Measurements from ENCODE around the gene C12orf43. TPM values are rescaled to one million over a fixed set of nuclear protein-coding genes. Genes with fewer than 3 reads are reported as not detected.
A peak's percentile ranks its signal among the peaks of the same experiment; 100 is the strongest.

The C12orf43 gene
- total RNA-seq, 1 experiment from 2014 or later = 35.4 TPM

DNA sequence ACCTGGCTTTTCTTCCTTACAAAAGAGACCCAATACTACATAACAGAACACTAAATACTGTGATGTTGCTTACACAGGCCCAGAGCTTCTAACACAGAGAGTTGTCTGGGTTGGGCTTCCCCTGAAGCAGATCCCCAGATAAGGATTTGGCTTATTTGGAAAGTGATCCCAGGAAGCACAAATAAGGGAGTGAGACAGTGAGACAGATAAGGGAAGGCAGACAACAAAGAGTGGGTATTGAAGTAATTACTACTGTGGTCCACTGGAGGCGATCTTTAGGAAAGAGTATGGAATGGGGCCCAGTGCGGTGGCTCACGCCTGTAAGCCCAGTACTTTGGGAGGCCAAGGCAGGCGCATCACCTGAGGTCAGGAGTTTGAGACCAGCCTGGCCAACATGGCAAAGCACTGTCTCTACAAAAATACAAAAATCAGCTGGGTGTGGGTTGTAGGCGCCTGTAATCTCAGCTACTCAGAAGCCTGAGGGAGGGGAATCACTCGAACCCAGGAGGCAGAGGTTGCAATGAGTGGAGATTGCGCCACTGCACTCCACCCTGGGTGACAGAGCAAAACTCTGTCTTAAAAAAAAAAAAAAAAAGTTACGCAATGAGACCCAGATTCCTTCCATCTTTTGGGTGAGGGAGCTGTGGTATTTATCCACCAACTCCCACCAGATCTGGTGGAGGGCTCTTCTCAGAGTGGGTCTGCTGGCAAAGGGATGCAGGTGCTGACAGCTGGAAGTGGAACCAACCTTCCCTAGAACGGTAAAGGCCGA is 10.2 kb upstream of the C12orf43 start:
- Histone ChIP-seq H3K9me2 (replicated peaks; ENCODE audit: low read length) (no peaks in the 10 kb centered on the region), H3K27me3 (ENCODE audit: low read length) (no peaks in the 10 kb centered on the region), H3K27ac (ENCODE audit: low read length) (no peak overlapping the region), H3F3A (ENCODE audit: low read length, unreplicated experiment) (no peaks in the 10 kb centered on the region), H2AFZ (ENCODE audit: low read length) (no peak overlapping the region), H4K20me1 (ENCODE audit: low read length) (no peaks in the 10 kb centered on the region), H3K79me2 (ENCODE audit: low read length) (no peaks in the 10 kb centered on the region), H3K9ac (ENCODE audit: low read length) (no peak overlapping the region), H3K36me3 (ENCODE audit: low read depth, low read length) (no peaks in the 10 kb centered on the region), H3K9me3 (ENCODE audit: low read length) (no peaks in the 10 kb centered on the region), H3K4me3 (ENCODE audit: low read length) (no peak overlapping the region), H3K4me2 (ENCODE audit: low read length) (no peak overlapping the region), H3K4me1 (ENCODE audit: insufficient read depth, low read length) (peaks cover 3% of the 10 kb centered on the region; the same call in 1 of the 2 replicates)
- intact Hi-C loops (cut with micrococcal nuclease) = no loop called here
- no peak for TF ChIP-seq EZH2 (IDR thresholded peaks at IDR 0.05; ENCODE audit: low read length, unreplicated experiment)
- TF ChIP-seq, protein P1, sequence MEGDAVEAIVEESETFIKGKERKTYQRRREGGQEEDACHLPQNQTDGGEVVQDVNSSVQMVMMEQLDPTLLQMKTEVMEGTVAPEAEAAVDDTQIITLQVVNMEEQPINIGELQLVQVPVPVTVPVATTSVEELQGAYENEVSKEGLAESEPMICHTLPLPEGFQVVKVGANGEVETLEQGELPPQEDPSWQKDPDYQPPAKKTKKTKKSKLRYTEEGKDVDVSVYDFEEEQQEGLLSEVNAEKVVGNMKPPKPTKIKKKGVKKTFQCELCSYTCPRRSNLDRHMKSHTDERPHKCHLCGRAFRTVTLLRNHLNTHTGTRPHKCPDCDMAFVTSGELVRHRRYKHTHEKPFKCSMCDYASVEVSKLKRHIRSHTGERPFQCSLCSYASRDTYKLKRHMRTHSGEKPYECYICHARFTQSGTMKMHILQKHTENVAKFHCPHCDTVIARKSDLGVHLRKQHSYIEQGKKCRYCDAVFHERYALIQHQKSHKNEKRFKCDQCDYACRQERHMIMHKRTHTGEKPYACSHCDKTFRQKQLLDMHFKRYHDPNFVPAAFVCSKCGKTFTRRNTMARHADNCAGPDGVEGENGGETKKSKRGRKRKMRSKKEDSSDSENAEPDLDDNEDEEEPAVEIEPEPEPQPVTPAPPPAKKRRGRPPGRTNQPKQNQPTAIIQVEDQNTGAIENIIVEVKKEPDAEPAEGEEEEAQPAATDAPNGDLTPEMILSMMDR (conservative IDR thresholded peaks at IDR 0.05; ENCODE audit: low read depth, low read length) = no peak; the same call in 1 of the 2 replicates
- TF ChIP-seq EZH2phosphoT487 (IDR thresholded peaks at IDR 0.05; ENCODE audit: borderline replicate concordance, low read length) = no peak
- no TSS peak for BruUV-seq (replicated peaks)
- DNase-seq = no peak
- POLR2A ChIA-PET (ENCODE audit: unreplicated experiment) = interaction anchor here (0.6 kb wide), 1 partner anchor 212 kb away, joined by 9 read pairs; no protein-coding TSS in a partner anchor
- ATAC-seq = peak; percentile 45
- CTCF ChIA-PET = interaction anchor here (0.6 kb wide), 1 partner anchor 1278 kb away, joined by 3 read pairs; no protein-coding TSS in a partner anchor

GRCh38 chr12:121025442-121026226 is 9.3 kb upstream of the C12orf43 start:
- H2AFZ ChIP-seq (ENCODE audit: low read length) = no peak overlapping the region
- ChIA-PET CTCF (no interaction called here), POLR2A (ENCODE audit: unreplicated experiment) (interaction anchor here (0.6 kb wide), 1 partner anchor 213 kb away, joined by 9 read pairs; no protein-coding TSS in a partner anchor)
- no peak overlapping the region for H3K27ac ChIP-seq (ENCODE audit: low read length)
- no peaks in the 10 kb centered on the region for H3K9me3 ChIP-seq (ENCODE audit: low read length)
- H3K36me3 ChIP-seq (ENCODE audit: low read depth, low read length) = no peaks in the 10 kb centered on the region
- no peaks in the 10 kb centered on the region for H4K20me1 ChIP-seq (ENCODE audit: low read length)
- peak; percentile 26 for DNase-seq
- H3K79me2 ChIP-seq (ENCODE audit: low read length) = no peaks in the 10 kb centered on the region
- H3K4me3 ChIP-seq (ENCODE audit: low read length) = no peak overlapping the region
- no peak overlapping the region for H3K9ac ChIP-seq (ENCODE audit: low read length)
- no peaks in the 10 kb centered on the region for H3K27me3 ChIP-seq (ENCODE audit: low read length)
- intact Hi-C loops (cut with micrococcal nuclease) = no loop called here
- TF ChIP-seq EZH2phosphoT487 (IDR thresholded peaks at IDR 0.05; ENCODE audit: borderline replicate concordance, low read length) = no peak
- TF ChIP-seq, protein P1 (conservative IDR thresholded peaks at IDR 0.05; ENCODE audit: low read depth, low read length) = no peak
- no peak for TF ChIP-seq EZH2 (IDR thresholded peaks at IDR 0.05; ENCODE audit: low read length, unreplicated experiment)
- peak; percentile 74 for ATAC-seq
- no TSS peak for BruUV-seq (replicated peaks)
- H3K4me2 ChIP-seq (ENCODE audit: low read length) = no peak overlapping the region
- H3F3A ChIP-seq (ENCODE audit: low read length, unreplicated experiment) = no peaks in the 10 kb centered on the region
- H3K9me2 ChIP-seq (replicated peaks; ENCODE audit: low read length) = no peaks in the 10 kb centered on the region
- H3K4me1 ChIP-seq (ENCODE audit: insufficient read depth, low read length) = peaks cover 3% of the 10 kb centered on the region; the same call in 1 of the 2 replicates
